Gastrocnemius medialis (tissue), 4 donors: ENCODE measurements around the gene MOCS3. TPM values are rescaled to one million over a fixed set of nuclear protein-coding genes. Genes with fewer than 3 reads are reported as not detected.

ENCODE experiments used
- ATAC-seq, 2 donors: fragments of 150-250 bp; one replicate each; pipeline ENCODE4 v1.9.1; 2016
- DNase-seq, 2 donors: peaks; one replicate each; pipeline ENCODE4 v3.0.0-alpha.2; 2019
- H3K27ac ChIP-seq, 4 donors: fragments of 200-600 bp; sonication (generic); 1 replicate in 1 of 4; 2 replicates in 3 of 4; pipeline ENCODE4 v1.5.1; 2016 to 2018; ENCODE audit warnings: mild to moderate bottlenecking in 2 of 4, moderate library complexity in 1 of 4
- H3K27me3 ChIP-seq, 3 donors: fragments of 200-600 bp; sonication (generic) in 2 of 3; 1 replicate in 1 of 3; 2 replicates in 2 of 3; pipeline versions ENCODE4 v1.5.1 to v1.6.0; 2016 to 2019; ENCODE audit warnings: mild to moderate bottlenecking in 1 of 3, moderate library complexity in 1 of 3
- H3K36me3 ChIP-seq, 2 donors: fragments of 200-600 bp; sonication (generic) in 1 of 2; one replicate each; pipeline ENCODE4 v1.5.1; 2017 to 2018
- H3K4me1 ChIP-seq, 2 donors: fragments of 200-600 bp; sonication (generic) in 1 of 2; one replicate each; pipeline ENCODE4 v1.5.1; 2016 to 2017; ENCODE audit warnings: mild to moderate bottlenecking in 2 of 2
- H3K4me3 ChIP-seq, 4 donors: fragments of 200-600 bp; sonication (generic) in 3 of 4; 1 replicate in 1 of 4; 2 replicates in 3 of 4; pipeline ENCODE4 v1.5.1; 2016 to 2019; ENCODE audit warnings: mild to moderate bottlenecking in 2 of 4
- H3K9me3 ChIP-seq, 3 donors: fragments of 200-600 bp; sonication (generic) in 2 of 3; 1 replicate in 1 of 3; 2 replicates in 2 of 3; pipeline ENCODE4 v1.5.1; 2016 to 2019
- CTCF ChIP-seq, 5 experiments: fragments of 450-650 bp in 3 of 5; fragments of 200-600 bp in 2 of 5; sonication (generic) in 2 of 5; IDR thresholded peaks in 4 of 5; conservative IDR thresholded peaks in 1 of 5; 1 replicate in 4 of 5; 2 replicates in 1 of 5; pipeline ENCODE4 v1.5.1; 2016 to 2019; ENCODE audit warnings: antibody characterized with exemption in 5 of 5, mild to moderate bottlenecking in 3 of 5, moderate library complexity in 3 of 5
- POLR2A ChIP-seq, 2 donors: fragments of 450-650 bp; IDR thresholded peaks; one replicate each; pipeline ENCODE4 v1.6.1; 2017; ENCODE audit warnings: antibody characterized with exemption in 2 of 2, mild to moderate bottlenecking in 2 of 2, moderate library complexity in 2 of 2
- in situ Hi-C, 4 donors: fragments of 200-750 bp; cut with MboI; loops; one replicate each; pipeline versions ENCODE4 v1.15.0 to v1.8.0; 2017; ENCODE audit warnings: low sequenced_read_pairs in 4 of 4
- intact Hi-C: fragments of 100-400 bp; cut with DNase I; formaldehyde crosslinking; loops from one replicate; pipeline ENCODE4 v1.15.1; 2023; ENCODE audit warnings: low total_unique reads
- total RNA-seq, 4 donors: library from RNA; depleted of rRNA; stranded (reverse); fragments of >200 nt; gene quantifications; one replicate each; pipeline versions ENCODE4 v1.1.0 to v1.2.3, GENCODE V29; 2016

The MOCS3 gene
- total RNA-seq, 4 donors from 2014 or later, result 3.1 to 5.7 (median 4.7) TPM

GRCh38 chr20:51010932-51011331 is 52.3 kb downstream of the MOCS3 start:
- Histone ChIP-seq H3K36me3 (no peaks in the 10 kb centered on the region), H3K4me1 (no peaks in the 10 kb centered on the region), H3K27ac (no peak overlapping the region), H3K9me3 (no peaks in the 10 kb centered on the region), H3K27me3 (peaks cover 0 to 15% (median 5%) of the 10 kb centered on the region in 3 donors), H3K4me3 (no peak overlapping the region)
- ATAC-seq, result no peak
- in situ Hi-C loops (no loop called here), intact Hi-C loops (no loop called here)
- DNase-seq, result no peak
- TF ChIP-seq CTCF (IDR thresholded peaks at IDR 0.05 in 4 of 5, conservative IDR thresholded peaks at IDR 0.05 in 1 of 5), result no peak
- no peak for TF ChIP-seq POLR2A (IDR thresholded peaks at IDR 0.05)

GRCh38 chr20:51011479-51011878 is 52.9 kb downstream of the MOCS3 start:
- intact Hi-C loops (no loop called here), in situ Hi-C loops (no loop called here)
- TF ChIP-seq CTCF (IDR thresholded peaks at IDR 0.05 in 4 of 5, conservative IDR thresholded peaks at IDR 0.05 in 1 of 5), result no peak
- no peak for TF ChIP-seq POLR2A (IDR thresholded peaks at IDR 0.05)
- H3K27ac ChIP-seq, result no peak overlapping the region
- DNase-seq (no peak), ATAC-seq (no peak)
- H3K4me3 ChIP-seq, result no peak overlapping the region
- H3K27me3 ChIP-seq, result peaks cover 0 to 15% (median 5%) of the 10 kb centered on the region in 3 donors
- H3K36me3 ChIP-seq, result no peaks in the 10 kb centered on the region
- no peaks in the 10 kb centered on the region for H3K4me1 ChIP-seq
- H3K9me3 ChIP-seq, result no peaks in the 10 kb centered on the region

GRCh38 chr20:51012357-51012756 is 53.7 kb downstream of the MOCS3 start:
- intact Hi-C loops, result no loop called here
- in situ Hi-C loops, result no loop called here
- Histone ChIP-seq H3K27me3 (peaks cover 0 to 15% (median 5%) of the 10 kb centered on the region in 3 donors), H3K27ac (no peak overlapping the region), H3K4me1 (no peaks in the 10 kb centered on the region), H3K36me3 (no peaks in the 10 kb centered on the region), H3K4me3 (no peak overlapping the region), H3K9me3 (no peaks in the 10 kb centered on the region)
- ATAC-seq, result no peak
- no peak for DNase-seq
- TF ChIP-seq POLR2A (IDR thresholded peaks at IDR 0.05) (no peak), CTCF (IDR thresholded peaks at IDR 0.05 in 4 of 5, conservative IDR thresholded peaks at IDR 0.05 in 1 of 5) (no peak)

Other genes starting within 250 kb of the MOCS3 start
- 10 to 100 TPM in 1 of 4 donors, 1 to 10 TPM in 2, under 1 TPM in 1; 0.72 to 15.3 (median 2.3) TPM for gene PARD6B, start 227.2 kb upstream of the MOCS3 start, total RNA-seq
- 1 to 10 TPM in 1 of 4 donors, under 1 TPM in 2, not detected in 1; 0.16 to 2.2 (median 0.51) TPM for gene BCAS4, start 163.8 kb upstream of the MOCS3 start, total RNA-seq
- gene ADNP, start 27.4 kb upstream of the MOCS3 start, total RNA-seq, result 10 to 100 TPM; 24.0 to 35.4 (median 31.5) TPM
- gene DPM1, start 286 bp upstream of the MOCS3 start, total RNA-seq, result 100 to 1,000 TPM in 1 of 4 donors, 10 to 100 TPM in 3; 55.5 to 120 (median 73.7) TPM
- not detected for gene KCNG1, start 64.3 kb downstream of the MOCS3 start, total RNA-seq